Dermis microvascular lymphatic vessel endothelial cell (primary cell): ENCODE data around the gene IFITM1. TPM values are rescaled to one million over a fixed set of nuclear protein-coding genes. Genes with fewer than 3 reads are reported as not detected.
"Not testable (repeated sequence)": the region's sequence is repeated elsewhere in the genome, so short reads cannot be mapped to it uniquely, and the experiment has no call there.

Experiments used
- DNase-seq, 2 donors: peaks; one replicate each; pipeline versions ENCODE4 v3.0.0 to v3.0.0-alpha.2; 2010; ENCODE audit warnings: low read depth in 2 of 2
- total RNA-seq: library from RNA; depleted of rRNA; stranded (reverse); fragments of >200 nt; gene quantifications from 2 replicates; pipeline ENCODE4 v1.2.1, GENCODE V29; 2014

The IFITM1 gene
- total RNA-seq, 1 donor from 2014 or later = 1.0 TPM

DNA sequence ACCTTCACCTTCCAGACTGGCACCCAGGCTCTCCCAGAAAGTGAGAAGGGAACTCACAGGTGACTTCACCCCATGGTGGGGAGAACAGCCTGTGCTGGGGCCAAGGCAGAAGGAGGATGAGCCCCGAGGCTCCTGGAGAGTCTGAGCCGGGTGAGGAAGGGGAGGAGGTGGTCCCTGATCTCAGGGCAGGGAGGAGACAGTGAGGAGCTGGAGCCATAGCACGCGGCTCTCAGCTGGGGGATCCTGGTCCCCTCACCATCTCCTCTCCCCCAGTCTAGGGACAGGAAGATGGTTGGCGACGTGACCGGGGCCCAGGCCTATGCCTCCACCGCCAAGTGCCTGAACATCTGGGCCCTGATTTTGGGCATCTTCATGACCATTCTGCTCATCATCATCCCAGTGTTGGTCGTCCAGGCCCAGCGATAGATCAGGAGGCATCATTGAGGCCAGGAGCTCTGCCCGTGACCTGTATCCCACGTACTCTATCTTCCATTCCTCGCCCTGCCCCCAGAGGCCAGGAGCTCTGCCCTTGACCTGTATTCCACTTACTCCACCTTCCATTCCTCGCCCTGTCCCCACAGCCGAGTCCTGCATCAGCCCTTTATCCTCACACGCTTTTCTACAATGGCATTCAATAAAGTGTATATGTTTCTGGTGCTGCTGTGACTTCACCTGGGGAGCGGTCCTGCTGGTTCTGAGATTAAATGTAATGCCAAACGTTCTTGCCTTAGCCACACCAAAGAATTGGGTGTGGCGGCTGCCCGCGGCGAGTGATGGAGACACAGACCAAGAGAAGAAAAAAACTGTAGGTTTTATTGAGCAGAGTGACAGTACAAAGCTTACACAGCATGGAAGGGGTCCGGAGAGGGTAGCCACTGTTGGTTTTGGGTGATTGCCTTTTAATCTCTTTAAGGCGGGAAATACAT lies 4.8 kb upstream of the IFITM1 start:
- not testable (repeated sequence) for DNase-seq

DNA sequence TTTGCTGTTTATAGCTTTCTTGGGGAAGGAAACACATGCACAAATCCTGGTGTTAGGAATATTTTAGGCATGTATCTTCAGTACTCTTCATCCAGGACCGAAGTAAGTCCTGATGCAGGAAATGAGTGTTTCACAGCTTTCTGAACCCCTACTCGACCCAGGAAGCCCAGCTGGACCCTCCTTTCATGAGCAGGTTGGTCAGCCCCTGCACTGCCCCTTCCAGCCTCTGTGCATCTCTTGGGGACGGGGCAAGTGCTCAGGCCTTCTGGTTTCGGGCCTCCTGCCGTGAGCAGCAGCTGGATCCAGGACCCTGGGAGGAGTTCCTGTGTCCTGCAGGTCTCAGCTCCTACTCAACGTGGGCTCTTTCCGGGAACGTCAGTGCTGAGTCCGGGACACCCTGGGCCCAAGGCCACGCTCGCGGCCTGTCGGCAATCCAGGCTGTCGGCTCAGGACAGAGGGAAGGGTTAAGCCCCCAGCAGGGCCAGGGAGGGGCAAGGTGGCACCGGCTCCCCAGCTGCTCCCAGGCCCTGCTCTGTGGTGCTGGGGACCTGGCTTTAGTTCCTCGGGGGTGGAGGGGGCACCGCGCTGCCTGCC lies 3.8 kb upstream of the IFITM1 start:
- peak in 1 of 2 donors; percentile 11 for DNase-seq

- DNase-seq = not testable (repeated sequence)
Measured at GRCh38 chr11:311013-311748, 2.7 kb upstream of the IFITM1 start.

DNA sequence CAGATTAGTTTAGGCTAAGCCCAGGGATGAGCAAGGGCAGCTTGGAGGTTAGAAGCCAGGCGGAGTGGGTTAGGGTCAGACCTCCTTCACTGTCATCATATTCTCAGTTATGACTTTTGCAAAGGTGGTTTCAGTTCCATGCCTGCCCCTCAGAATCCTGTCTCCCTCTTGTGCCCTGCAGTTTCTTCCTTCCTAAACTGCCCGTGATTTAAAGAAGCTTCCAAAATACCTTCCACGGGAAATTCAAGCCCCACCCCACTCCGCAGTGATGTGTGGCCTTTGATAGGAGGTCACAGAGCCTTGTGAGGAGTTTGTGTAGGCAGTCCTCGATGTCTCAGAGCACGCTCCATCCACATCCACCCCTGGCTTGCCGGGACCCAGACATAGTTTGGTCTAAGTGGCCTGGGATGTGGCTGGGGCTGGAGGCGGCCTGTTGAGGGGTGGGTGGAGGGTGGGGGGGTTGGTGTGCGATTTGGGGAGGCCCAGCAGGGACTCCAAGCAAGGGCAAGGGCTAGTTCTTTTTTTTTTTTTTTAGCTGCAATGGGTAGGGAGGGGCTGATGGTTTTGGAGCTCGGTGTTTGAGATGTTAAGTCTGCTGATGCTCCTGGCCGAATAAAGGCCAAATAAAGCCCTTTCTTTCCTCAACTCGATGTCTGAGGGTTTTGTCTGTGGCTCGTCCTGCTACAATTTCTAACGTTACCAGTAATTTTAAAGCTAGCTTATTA lies 1.6 kb upstream of the IFITM1 start:
- DNase-seq = no peak

- no peak for DNase-seq
Measured at GRCh38 chr11:313304-313786, 495 bp upstream of the IFITM1 start.

DNA sequence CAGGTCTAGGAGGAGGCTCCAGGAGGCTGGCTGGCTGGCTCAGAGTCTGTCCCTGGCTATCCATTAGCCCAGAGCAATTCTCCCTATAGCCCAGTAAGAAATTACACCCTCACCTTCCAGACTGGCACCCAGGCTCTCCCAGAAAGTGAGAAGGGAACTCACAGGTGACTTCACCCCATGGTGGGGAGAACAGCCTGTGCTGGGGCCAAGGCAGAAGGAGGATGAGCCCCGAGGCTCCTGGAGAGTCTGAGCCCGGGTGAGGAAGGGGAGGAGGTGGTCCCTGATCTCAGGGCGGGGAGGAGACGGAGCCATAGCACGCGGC lies 675 bp downstream of the IFITM1 start:
- DNase-seq = not testable (repeated sequence)

DNA sequence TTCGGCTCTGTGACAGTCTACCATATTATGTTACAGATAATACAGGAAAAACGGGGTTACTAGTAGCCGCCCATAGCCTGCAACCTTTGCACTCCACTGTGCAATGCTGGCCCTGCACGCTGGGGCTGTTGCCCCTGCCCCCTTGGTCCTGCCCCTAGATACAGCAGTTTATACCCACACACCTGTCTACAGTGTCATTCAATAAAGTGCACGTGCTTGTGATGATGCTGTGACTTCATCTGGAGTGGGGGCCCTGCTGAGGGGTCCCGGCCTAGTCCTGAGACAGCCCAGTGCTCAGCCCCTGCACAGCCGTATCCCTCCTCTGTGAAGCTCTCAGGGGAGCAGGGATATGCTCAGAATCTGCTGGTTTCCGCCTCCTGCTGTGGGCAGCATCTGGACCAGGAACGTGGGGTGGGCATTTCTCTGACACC lies 1.2 kb downstream of the IFITM1 start:
- no peak for DNase-seq

- DNase-seq = no peak
Measured at GRCh38 chr11:315516-315994, 1.7 kb downstream of the IFITM1 start.

DNA sequence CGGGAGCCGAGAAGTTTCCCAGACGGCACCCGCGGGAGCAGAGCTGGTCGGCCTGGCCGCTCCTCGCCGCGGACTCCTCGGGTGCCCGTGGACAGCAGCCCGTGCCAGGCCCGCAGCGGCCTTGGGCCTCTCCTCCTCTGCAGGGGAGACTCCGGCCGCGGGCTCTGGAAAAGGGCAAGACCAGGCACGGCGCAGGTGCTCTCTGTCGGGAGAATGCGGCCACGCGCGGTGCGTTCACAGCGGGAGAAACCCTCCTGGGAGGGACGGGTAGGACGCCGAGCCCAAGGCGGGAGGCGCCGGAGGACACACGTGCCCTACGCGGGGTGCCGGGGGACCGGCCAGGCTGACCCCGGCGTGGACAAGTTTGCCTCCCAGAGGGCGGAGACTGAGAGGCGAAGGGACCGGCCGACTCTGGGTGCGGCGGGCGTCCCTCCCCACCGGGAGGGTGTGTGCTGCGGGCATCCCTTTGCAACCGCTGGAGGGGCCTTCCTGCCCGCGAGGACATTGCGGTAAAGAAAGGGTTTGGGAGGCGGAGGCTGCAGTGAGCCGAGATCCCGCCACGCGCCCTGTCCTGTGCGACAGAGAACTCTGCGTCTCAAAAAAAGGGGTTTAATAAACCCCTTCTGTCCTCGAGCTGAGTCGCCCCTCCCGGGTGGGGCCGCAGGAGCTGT lies 2.3 kb downstream of the IFITM1 start:
- no peak for DNase-seq

DNA sequence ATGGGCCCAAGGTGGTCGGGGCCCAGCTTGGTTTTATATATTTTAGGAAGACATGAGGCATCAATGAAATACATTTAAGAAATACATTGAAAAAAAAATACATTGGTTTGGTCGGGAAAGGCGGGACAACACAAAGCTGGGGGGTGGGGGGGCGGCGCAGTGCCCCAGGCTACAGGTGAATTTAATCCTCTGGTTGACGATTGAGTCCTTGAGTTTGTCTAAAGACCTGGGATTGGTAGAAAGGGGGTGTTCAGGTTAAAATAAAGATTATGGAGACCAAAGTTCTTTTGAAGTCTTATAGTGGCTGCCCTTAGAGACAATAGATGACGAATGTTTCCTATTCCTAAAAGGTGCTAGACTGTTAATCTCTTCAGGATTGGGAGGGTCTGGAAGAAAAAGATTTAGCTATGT lies 3.1 kb downstream of the IFITM1 start:
- no peak for DNase-seq

GRCh38 chr11:317668-318404 lies 4.0 kb downstream of the IFITM1 start:
- not testable (repeated sequence) for DNase-seq

DNA sequence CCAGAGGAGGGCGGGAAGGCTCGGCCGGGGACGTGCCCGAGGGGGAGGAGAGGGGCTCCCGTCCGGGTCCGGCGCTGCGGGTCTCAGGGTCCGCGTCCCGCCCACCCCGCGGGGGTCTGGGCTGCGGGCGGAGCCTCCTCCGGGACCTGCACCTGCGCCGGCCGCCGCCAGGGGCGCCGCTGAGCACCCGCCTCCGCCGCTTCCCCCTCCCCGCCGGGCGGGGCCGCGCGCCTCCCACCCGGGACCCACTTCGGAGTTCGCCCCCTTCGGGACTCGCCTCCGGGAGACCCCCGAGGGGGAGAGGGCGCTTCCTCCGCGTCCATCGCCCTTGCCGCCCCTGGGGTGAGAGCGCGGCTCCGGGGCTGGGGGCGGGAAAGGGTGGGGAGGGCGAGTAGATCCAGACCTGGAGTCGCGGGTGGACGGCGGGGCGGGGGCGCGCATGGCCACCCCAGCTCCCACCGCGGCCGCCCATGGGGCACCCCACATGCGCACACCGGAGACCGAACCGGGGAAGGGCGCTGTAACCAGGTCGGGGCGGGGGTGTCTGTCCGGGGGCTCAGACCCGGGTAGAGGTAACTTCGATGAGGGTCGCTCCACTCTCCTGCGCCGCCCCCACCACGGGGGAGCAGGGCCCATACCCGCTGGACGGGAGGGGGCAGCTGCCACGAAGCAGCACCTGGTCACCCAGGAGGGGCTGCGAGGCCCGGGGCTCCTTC lies 4.7 kb downstream of the IFITM1 start:
- DNase-seq = not testable (repeated sequence)

- DNase-seq = not testable (repeated sequence)
Measured at GRCh38 chr11:319121-319887, 5.5 kb downstream of the IFITM1 start.

- not testable (repeated sequence) for DNase-seq
Measured at GRCh38 chr11:319888-320273, 6.0 kb downstream of the IFITM1 start.

DNA sequence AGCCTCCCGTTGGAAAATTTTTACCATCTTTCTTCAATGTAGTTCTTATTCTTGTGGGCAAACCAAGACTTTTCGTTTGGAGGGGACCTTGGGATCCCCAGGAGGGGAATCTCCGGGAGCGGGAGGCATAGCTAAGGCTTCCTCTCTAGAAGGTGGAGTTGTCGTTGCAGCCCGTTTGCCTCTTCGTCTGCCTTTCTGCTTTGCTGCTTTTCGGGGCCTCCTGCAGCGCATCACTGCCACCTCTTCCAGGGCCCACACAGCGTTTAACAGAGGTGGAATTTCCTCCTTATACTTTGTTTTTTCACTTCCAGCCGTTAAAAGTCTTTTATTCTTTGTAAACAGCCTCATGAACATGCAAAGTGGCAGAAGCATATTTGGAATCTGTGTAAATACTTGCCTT lies 10.3 kb downstream of the IFITM1 start:
- no peak for DNase-seq

DNA sequence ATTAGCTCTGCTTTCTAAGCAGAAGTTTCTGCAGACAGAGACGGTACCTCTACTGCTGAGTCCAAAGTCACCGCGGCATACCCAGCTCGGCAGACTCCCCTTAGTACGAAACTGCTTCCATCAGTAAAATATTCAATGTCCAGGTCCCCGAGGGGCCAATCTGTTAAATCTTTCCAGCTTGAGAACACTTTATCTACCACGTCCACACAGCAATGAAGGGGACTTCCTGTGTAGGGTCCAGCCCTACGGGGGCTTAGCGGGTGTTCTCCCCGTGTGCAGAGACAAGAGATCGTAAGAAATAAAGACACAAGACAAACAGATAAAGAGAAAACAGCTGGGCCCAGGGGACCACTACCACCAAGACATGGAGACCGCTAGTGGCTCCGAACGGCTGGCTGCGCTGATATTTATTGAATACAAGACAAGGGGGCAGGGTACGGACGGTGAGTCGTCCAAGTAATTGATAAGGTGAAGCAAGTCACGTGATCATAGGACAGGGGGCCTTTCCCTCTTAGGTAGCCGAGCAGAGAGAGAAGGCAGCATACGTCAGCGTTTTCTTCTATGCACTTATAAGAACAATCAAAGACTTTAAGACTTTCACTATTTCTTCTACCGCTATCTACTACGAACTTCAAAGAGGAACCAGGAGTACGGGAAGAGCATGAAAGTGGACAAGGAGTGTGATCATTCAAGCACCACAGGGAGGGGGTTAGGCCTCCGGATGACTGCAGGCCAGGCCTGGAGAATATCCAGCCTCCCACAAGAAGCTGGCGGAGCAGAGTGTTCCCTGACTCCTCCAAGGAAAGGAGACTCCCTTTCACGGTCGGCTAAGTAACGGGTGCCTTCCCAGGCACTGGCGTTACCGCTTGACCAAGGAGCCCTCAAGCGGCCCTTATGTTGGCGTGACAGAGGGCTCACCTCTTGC lies 11.0 kb downstream of the IFITM1 start:
- not testable (repeated sequence) for DNase-seq

DNA sequence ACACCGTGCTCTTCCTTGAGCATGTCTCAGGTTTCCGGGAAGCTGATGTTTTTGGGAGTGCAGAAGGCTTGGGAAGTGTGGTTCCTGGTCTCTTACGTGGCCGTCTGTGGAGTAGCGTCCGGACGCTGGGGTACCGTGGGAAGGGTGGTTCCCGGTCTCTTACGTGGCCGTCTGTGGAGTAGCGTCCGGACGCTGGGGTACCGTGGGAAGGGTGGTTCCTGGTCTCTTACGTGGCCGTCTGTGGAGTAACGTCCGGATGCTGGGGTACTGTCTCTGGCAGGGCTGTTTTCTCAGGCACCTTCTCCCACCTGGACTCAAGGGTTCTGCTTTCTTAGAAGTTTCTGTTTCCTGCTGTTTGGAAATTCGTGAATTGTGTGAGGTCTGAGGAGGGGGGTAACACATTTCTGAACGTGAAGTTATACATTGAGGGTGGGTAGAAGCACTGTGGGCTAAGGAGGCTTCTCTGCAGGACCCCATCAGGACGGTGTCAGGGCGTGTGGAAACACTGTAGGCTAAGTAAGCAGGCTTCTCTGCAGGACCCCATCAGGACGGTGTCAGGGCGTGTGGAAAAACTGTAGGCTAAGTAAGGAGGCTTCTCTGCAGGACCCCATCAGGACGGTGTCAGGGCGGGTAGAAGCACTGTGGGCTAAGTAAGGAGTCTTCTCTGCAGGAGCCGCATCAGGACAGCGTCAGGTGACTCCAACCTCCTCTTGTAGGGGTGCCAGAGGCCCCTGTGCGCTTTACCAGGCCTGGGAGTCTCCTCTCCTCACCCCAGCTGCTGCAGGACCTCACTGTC lies 12.2 kb downstream of the IFITM1 start:
- no peak for DNase-seq
